Measurements from ENCODE around the gene RMC1. TPM values are rescaled to one million over a fixed set of nuclear protein-coding genes. Genes with fewer than 3 reads are reported as not detected.
"Not testable (repeated sequence)": the region's sequence is repeated elsewhere in the genome, so short reads cannot be mapped to it uniquely, and the experiment has no call there.

RMC1 gene
- total RNA-seq, 1 experiment from 2014 or later, result 12.9 TPM

DNA sequence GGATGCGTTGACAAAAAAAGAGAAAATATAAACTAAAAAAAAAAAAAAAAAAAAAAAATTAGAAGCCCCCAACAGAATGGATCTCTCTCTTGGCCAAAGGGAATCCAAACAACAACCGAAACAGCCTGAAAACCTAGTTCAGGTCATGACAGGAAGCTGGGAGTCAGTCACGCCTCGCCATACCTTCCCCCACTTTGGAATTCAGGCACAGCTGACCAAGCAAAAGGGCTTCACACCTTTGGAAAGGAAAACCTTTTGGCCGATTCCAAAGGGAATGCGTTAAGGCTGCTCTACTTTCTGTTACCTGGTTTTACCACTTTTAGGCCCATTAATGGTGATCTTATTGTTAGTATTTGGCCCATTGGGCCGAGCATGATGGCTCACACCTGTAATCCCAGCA, 17.9 kb upstream of the RMC1 start:
- no peaks in the 10 kb centered on the region for H3K36me3 ChIP-seq (ENCODE audit: control insufficient read depth, insufficient read depth, low read length)
- intact Hi-C loops (cut with micrococcal nuclease; ENCODE audit: unreplicated experiment), result no loop called here
- Mint-ChIP-seq H3K9me3 (ENCODE audit: unreplicated experiment) (no peaks in the 10 kb centered on the region), H3K4me3 (ENCODE audit: unreplicated experiment) (no peak overlapping the region), H3K27me3 (ENCODE audit: insufficient read depth, unreplicated experiment) (no peaks in the 10 kb centered on the region), H3K4me1 (ENCODE audit: low read depth, unreplicated experiment) (no peaks in the 10 kb centered on the region), H3K27ac (ENCODE audit: unreplicated experiment) (no peak overlapping the region), H3K36me3 (ENCODE audit: insufficient read depth, unreplicated experiment) (no peaks in the 10 kb centered on the region)
- H3K9me3 ChIP-seq, result no peaks in the 10 kb centered on the region
- no peaks in the 10 kb centered on the region for H3K27me3 ChIP-seq (replicated peaks; ENCODE audit: control insufficient read depth, insufficient read depth, low read length)
- no peak overlapping the region for H3K4me3 ChIP-seq (ENCODE audit: low read depth, low read length)
- TF ChIP-seq, protein P1, sequence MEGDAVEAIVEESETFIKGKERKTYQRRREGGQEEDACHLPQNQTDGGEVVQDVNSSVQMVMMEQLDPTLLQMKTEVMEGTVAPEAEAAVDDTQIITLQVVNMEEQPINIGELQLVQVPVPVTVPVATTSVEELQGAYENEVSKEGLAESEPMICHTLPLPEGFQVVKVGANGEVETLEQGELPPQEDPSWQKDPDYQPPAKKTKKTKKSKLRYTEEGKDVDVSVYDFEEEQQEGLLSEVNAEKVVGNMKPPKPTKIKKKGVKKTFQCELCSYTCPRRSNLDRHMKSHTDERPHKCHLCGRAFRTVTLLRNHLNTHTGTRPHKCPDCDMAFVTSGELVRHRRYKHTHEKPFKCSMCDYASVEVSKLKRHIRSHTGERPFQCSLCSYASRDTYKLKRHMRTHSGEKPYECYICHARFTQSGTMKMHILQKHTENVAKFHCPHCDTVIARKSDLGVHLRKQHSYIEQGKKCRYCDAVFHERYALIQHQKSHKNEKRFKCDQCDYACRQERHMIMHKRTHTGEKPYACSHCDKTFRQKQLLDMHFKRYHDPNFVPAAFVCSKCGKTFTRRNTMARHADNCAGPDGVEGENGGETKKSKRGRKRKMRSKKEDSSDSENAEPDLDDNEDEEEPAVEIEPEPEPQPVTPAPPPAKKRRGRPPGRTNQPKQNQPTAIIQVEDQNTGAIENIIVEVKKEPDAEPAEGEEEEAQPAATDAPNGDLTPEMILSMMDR (IDR thresholded peaks at IDR 0.05; ENCODE audit: insufficient read depth in 1 of 2, low read depth in 1 of 2, low read length in 1 of 2, severe bottlenecking in 1 of 2, unreplicated experiment in 1 of 2), result no peak
- H3K4me1 ChIP-seq, result no peaks in the 10 kb centered on the region
- no peak for DNase-seq
- ChIA-PET CTCF (no interaction called here), POLR2A (no interaction called here)
- BruUV-seq (replicated peaks), result no TSS peak

GRCh38 chr18:23487738-23488570, 15.4 kb upstream of the RMC1 start:
- H3K4me1 ChIP-seq, result no peaks in the 10 kb centered on the region
- no peaks in the 10 kb centered on the region for H3K9me3 Mint-ChIP-seq (ENCODE audit: unreplicated experiment)
- no peaks in the 10 kb centered on the region for H3K27me3 Mint-ChIP-seq (ENCODE audit: insufficient read depth, unreplicated experiment)
- intact Hi-C loops (cut with micrococcal nuclease; ENCODE audit: unreplicated experiment), result no loop called here
- H3K4me3 ChIP-seq (ENCODE audit: low read depth, low read length), result no peak overlapping the region
- POLR2A ChIA-PET, result no interaction called here
- no TSS peak for BruUV-seq (replicated peaks)
- DNase-seq, result no peak
- CTCF ChIA-PET, result interaction anchor here (0.5 to 1.4 kb wide), 2 partner anchors 11 to 12 kb away, joined by 3 to 7 read pairs; no protein-coding TSS in a partner anchor
- H3K36me3 ChIP-seq (ENCODE audit: control insufficient read depth, insufficient read depth, low read length), result no peaks in the 10 kb centered on the region
- no peak overlapping the region for H3K27ac Mint-ChIP-seq (ENCODE audit: unreplicated experiment)
- no peak overlapping the region for H3K4me3 Mint-ChIP-seq (ENCODE audit: unreplicated experiment)
- TF ChIP-seq, protein P1 (IDR thresholded peaks at IDR 0.05; ENCODE audit: insufficient read depth in 1 of 2, low read depth in 1 of 2, low read length in 1 of 2, severe bottlenecking in 1 of 2, unreplicated experiment in 1 of 2), result no peak
- no peaks in the 10 kb centered on the region for H3K9me3 ChIP-seq
- H3K4me1 Mint-ChIP-seq (ENCODE audit: low read depth, unreplicated experiment), result no peaks in the 10 kb centered on the region
- no peaks in the 10 kb centered on the region for H3K27me3 ChIP-seq (replicated peaks; ENCODE audit: control insufficient read depth, insufficient read depth, low read length)
- no peaks in the 10 kb centered on the region for H3K36me3 Mint-ChIP-seq (ENCODE audit: insufficient read depth, unreplicated experiment)

GRCh38 chr18:23489586-23489985, 13.7 kb upstream of the RMC1 start:
- H3K4me3 ChIP-seq (ENCODE audit: low read depth, low read length); H3K9me3 Mint-ChIP-seq (ENCODE audit: unreplicated experiment); H3K9me3 ChIP-seq; H3K4me1 Mint-ChIP-seq (ENCODE audit: low read depth, unreplicated experiment); H3K27me3 ChIP-seq (replicated peaks; ENCODE audit: control insufficient read depth, insufficient read depth, low read length); intact Hi-C loops (cut with micrococcal nuclease; ENCODE audit: unreplicated experiment); CTCF ChIA-PET; H3K4me3 Mint-ChIP-seq (ENCODE audit: unreplicated experiment); H3K27me3 Mint-ChIP-seq (ENCODE audit: insufficient read depth, unreplicated experiment); BruUV-seq (replicated peaks); H3K27ac Mint-ChIP-seq (ENCODE audit: unreplicated experiment); H3K36me3 Mint-ChIP-seq (ENCODE audit: insufficient read depth, unreplicated experiment); H3K36me3 ChIP-seq (ENCODE audit: control insufficient read depth, insufficient read depth, low read length); H3K4me1 ChIP-seq; POLR2A ChIA-PET; DNase-seq: not testable (repeated sequence)

Measured in Caco-2 (cell line).